ENCODE results near the gene BTLA. TPM values are rescaled to one million over a fixed set of nuclear protein-coding genes. Genes with fewer than 3 reads are reported as not detected.

BTLA gene, protein sequence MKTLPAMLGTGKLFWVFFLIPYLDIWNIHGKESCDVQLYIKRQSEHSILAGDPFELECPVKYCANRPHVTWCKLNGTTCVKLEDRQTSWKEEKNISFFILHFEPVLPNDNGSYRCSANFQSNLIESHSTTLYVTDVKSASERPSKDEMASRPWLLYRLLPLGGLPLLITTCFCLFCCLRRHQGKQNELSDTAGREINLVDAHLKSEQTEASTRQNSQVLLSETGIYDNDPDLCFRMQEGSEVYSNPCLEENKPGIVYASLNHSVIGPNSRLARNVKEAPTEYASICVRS
- total RNA-seq: 0.43 TPM in 1 of 2 replicates, not detected in the other

DNA sequence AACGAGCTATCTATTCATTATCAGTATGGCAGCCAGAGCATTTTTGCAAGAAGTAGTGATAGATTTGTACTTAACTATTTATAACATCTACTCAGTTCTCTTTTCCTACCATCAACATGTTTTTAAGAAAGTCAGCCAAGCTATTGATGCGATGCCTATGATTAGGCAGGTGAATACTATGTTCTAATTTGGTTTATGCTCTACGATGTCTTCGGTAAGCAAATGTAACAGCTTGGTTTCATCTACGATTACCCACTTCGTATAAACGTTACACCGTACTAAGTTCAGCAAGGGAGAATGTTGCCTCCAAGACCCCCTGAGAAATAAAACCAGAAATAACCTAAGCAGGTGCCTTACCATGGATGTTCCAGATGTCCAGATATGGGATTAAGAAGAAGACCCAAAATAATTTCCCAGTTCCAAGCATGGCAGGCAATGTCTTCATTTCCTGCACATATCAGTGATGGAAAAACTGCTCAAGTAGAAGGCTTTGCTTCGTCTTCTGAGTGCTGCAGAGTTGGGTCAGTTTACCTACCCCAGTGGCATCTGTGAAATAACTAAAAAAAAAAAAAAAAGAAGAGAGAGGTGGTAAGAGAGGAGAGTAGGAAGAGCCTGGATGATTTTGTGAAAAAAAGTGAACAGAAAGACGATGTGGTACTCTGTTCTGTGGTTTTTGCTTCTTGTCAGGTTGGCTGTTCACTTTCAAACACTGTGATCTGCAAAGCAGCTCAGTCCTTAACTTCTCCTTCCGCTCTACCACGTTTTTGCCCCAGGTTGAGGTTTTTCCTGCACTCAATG, at the start of gene BTLA:
Gene BTLA (minus strand): TSS at position 559 of the 798 bp plus-strand sequence. CDS start 114 bp downstream, at position 445.

Other genes starting within 250 kb of the BTLA start
- gene SLC9C1, start 205.3 kb downstream of the BTLA start, total RNA-seq: not detected in 2 replicates
- 3.7 and 39.3 TPM in 2 replicates for gene CD200, start 166.3 kb downstream of the BTLA start, total RNA-seq
- 39.2 and 56.6 TPM in 2 replicates for gene ATG3, start 62.5 kb upstream of the BTLA start, total RNA-seq
- 22.6 and 25.3 TPM in 2 replicates for gene SLC35A5, start 62.6 kb upstream of the BTLA start, total RNA-seq
- 1,145 and 1,533 TPM in 2 replicates for gene CCDC80, start 141.7 kb upstream of the BTLA start, total RNA-seq